Measurements from ENCODE around the gene POLR3GL.
A peak's percentile ranks its signal among the peaks of the same experiment; 100 is the strongest.

Gene POLR3GL

DNA sequence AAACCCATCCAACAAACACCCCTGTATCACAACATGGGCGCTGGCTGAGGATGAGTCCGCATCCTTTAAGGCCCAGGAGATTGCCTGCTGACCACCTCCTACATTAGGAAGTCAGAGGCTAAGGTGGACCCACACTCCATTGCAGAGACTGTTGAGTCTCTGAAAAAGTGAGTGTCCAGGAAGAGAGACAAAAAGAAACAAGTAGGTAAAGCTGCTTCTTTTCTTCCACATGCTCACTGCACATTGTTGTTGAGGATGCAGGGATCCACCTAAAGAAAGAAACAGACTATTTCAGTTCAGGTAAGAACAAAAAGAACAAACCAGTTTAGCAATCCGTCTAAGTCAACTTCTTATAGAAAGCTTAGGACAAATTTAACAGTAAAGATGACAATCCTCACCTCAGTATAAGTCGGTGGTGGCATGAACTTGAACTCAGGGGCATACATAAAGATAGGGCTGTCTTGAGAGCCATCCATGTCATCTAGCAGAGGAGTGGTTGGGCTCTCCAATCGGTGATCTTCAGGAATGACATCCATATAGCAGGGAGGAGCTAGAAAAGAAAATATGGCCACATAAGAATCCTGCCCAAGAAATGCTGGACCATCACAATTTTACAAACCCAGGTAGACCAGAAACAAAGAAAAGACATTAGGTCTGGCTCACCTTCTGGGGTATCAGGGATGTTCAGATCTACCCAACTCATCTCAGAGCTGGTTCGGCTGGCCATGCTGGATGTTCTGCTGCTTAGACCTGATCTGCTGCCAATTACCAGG is 29.3 kb downstream of the POLR3GL start:
- no peak for DNase-seq

- DNase-seq: no peak
Observed at GRCh38 chr1:145994391-145995120, 30.1 kb downstream of the POLR3GL start.

DNA sequence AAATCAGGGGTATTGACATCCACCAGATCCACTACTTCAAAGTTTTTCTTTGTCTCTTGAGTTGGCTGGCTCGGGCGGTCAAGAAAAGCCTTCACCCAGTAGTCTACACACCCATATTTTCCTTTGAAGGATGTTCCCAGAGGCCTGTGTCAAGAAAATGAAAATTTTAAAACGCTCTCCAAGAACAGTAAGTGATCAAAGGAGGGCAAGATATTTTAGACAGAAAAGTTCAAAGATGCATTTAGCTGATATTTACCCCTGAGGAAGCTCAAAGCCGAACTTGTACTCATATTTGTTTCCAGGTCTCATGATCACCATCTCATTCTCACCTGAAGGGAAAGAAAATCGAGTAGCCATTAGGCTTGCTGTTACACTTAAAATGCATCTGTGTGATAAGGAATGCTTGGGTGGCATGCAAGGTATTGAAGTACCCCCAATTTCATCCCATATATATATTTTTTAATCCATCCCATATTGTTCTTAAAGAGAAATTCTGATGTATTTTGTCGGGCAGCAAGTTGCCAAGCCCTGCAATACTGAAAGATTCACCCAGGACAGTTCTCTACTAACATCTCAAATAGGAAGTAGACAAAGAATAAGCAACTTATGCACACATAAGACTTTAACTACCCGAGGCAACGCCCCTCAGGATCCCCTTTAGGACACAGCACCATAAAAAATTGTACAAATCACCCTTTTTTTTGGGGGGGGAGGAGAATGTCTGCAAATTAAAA is 30.8 kb downstream of the POLR3GL start:
- DNase-seq: no peak

- no peak for DNase-seq
Observed at GRCh38 chr1:145995964-145996432, 31.5 kb downstream of the POLR3GL start.

DNA sequence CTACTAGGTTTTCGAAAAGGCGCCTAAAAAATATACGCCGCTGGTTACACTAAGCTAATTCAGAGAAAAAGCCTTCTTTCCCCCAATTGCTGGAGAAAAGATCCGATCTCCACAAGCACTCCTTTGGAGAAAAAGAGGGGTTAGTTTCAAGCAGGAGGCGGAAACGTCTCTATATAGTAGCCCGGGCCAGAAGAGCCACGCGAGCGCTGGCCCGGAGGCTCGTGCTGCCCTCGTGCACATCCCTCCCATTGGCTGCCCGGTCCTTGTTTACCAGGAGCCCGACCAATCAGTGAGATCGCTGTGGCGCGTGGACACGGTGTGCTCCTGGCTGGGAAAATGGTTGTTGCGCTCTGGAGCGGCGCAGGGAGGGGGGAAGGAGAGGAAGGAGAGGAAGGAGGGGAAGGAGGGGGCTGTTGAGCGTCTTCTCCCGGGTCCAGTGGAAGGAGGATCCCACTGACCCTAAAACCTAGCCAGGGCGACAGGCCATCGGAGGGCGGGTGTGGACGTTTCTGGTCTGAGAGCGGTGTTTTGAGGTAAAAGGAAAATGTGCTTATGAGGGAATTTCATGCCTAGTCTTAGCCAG is 32.0 kb downstream of the POLR3GL start, which contains the start of gene TXNIP:
TSS of gene TXNIP (minus strand) at position 147 of the 583 bp plus-strand sequence. CDS start 313 bp downstream, outside the sequence.
- peak; percentile 98 for DNase-seq

- no peak for DNase-seq
Observed at GRCh38 chr1:145997016-145997717, 32.7 kb downstream of the POLR3GL start.

DNA sequence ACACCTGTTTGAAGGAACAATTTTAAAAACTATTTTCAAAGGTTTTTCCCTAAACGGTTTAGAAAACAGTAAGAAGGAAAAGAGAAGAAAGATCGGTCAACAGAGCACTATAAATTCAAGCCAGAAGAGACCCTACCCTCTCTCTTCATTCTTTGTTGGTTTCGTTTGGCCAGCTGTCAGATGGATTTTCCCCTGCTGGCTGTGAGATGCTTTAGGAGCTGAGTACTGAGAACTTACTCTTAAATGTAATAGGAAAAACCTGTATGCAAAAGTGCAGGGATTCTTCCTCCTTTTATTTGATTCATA is 33.2 kb downstream of the POLR3GL start:
- no peak for DNase-seq

GRCh38 chr1:145999321-146000024 is 35.0 kb downstream of the POLR3GL start:
- peak; percentile 19 for DNase-seq

- peak; percentile 22 for DNase-seq
Observed at GRCh38 chr1:146001709-146002108, 37.2 kb downstream of the POLR3GL start.

DNA sequence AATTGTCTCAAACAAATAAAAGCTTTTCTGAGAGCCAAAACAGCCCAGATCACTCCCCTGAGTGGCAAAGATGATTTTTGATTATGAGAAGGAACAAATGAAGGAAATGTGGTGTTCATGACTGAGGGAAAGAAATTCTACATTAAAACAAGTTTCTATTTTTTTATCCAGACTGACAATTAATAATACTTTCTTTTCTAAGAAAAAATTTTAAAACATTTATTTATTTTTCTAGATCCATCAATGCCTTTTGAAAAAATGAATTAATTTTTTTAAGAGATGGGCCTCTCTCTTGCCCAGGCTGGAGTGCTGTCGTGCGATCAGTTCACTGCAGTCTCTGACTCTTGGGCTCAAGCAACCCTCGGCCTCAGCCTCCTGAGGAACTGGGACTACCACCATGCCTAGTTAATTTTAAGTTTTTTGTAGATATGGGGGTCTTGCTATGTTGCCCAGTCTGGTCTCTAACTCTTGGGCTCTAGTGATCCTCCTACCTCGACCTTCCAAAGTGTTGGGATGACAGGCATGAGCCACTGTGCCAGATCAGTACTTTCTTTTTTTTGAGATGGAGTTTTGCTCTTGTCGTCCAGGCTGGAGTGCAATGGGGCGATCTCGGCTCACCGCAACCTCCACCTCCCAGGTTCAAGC is 43.1 kb downstream of the POLR3GL start:
- DNase-seq: peak; percentile 16

DNA sequence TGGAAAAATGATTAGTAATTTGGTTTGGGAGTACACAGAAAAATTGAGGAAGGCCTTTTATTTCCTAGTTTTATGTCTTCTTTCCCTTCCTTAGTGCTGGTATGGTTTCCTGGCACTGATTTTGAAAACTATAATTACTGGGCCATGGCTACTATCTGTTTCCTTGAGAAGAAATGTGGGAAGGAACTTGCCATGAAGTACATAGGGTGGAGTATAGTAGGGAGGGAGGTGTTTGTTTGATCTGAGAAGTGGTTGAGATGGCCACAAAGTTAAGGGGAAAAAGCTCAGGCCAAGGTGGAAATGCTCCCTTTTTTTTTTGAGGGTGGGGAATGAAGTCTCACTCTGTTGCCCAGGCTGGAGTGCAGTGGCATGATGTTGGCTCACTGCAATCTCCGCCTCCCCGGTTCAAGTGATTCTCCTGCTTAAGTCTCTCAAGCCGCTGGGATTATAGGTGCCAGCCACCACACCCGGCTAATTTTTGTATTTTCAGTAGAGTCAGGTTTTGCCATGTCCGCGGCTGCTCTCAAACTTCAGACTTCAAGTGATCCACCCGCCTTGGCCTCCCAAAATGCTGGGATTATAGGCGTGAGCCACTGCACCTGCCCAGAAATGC is 45.7 kb downstream of the POLR3GL start:
- no peak for DNase-seq

DNA sequence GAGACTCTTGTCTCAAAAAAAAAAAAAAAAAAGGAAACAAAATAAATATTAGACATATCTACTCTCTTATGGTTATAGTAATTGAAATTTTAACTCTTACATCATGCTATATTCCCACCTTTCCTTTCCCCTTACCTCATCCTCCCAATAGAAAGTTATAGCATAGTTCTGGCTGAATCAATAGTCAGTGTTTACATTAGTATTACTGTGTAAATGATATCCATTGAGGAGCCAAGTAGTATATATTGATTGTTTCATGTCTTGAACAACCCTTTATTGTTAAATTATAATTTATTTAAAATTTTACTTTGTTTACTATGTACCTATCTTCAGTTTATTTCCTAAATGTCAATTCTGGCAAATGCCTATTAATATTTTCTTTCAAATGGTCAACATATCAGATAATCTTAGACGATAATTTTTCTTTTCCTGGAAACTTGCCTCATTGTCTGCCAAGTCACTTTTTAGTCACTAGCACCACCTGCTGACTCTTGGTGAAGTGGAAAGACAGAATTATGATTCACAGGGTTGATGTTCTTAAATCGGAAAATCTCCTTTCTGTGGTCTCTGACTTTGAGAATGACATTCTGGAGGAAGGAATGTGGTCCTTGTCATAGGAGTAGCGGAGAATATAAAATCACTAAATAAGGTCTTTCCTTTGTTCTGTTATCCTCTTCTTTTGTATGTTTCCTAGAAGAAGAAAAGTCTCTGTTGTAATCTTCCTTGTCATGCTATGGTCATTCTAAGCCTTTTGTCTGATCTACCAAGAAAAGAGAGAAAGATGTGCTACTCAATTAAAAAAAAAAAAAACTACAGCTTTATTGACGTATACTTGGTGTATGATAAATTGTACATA is 48.4 kb downstream of the POLR3GL start:
- DNase-seq: no peak

DNA sequence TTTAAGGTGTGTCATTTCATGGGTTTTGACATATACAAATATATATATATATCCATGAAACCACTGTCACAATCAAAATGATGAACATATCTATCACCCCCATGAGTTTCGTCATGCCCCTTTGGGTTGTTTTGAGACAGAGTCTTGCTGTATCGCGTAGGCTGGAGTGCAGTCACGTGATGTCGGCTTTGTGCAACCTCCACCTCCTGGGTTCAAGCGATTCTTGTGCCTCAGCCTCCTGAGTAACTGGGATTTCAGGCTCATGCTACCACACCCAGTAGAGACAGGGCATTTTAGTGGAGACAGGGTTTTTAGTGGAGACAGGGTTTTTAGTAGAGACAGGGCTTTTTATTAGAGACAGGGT is 49.1 kb downstream of the POLR3GL start:
- DNase-seq: no peak

- DNase-seq: no peak
Observed at GRCh38 chr1:146016891-146017290, 52.4 kb downstream of the POLR3GL start.

- no peak for DNase-seq
Observed at GRCh38 chr1:146019231-146020057, 55.0 kb downstream of the POLR3GL start.

DNA sequence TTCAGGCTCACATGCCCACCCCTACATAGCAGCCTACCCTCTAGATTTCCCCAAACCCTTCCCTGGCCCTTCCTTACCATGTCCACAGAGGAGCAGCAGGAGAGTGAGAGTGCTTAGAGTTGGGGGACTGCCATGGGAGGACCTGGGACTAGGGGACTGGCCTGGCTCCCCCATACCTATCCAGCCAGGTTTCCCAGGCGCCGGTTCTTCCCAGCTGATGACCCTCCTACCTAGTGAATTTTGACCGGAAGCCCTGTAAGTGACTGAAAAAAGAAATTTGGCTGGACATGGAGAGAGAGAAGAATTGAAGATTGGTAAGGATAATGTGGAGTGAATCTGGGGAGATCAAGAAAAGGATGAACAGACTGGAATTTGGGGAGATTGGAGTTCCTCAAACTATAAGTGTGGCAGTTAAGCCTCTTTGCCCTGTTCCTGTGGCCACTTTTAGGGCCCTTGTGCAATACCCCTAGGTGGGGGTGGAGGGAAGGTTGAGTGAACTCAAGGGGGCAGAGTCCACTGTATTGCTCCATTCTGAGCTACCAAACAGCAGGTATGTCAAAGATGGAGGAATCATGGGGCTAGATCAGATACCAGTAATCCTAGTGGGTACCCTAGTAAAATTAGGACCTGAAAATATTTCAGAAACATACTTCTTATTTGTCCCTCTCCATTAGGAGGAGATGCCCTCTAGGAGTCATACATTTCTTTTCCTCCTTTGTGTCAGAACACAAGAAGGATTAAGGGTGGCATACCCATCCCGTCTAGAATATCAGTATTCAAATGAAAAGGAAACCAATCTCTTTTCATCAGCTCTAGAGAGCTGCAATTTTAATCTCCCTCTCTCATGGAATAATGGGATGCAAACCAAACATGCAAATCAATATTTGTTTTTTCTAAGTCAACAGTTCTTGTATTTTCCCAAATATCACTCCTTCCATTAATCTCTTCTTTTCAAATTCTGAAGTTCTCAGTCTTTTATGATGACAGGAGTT is 55.9 kb downstream of the POLR3GL start:
- no peak for DNase-seq

GRCh38 chr1:146021050-146021445 is 56.6 kb downstream of the POLR3GL start:
- DNase-seq: no peak
